GM18505 (cell line): ENCODE data around the gene PARPBP.
"Not testable (repeated sequence)": the region's sequence is repeated elsewhere in the genome, so short reads cannot be mapped to it uniquely, and the experiment has no call there.

Experiments
- ATAC-seq: cut with Tn5 transposase; IDR thresholded peaks from one replicate; pipeline ENCODE4 v1.9.1; 2021; ENCODE audit not compliant: unreplicated experiment
- POLR2A ChIP-seq: IDR thresholded peaks from 4 replicates; pipeline ENCODE4 v1.6.1; 2011; ENCODE audit warnings: borderline replicate concordance; ENCODE audit not compliant: insufficient read depth, insufficient read length; ENCODE audit errors: extremely low read depth

PARPBP gene

DNA sequence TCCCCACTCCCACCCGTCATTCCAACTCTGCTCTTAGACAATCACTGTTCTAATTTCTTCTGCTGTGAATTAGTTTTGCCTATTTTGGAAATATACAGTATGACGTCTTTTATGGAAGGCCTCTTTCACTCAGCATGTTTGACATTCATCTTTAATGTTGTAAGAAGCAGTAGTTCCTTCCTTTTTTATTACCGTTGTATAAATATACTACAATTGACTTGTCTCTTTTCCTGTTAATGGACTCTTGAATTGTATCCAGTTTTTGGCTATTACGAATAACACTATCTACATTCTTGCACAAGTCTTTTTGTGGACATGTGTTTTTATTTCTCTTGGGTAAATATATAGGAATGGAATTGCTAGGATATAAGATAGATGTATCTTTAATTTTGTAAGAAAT, 82.6 kb downstream of the PARPBP start:
- TF ChIP-seq POLR2A, result no peak
- no peak for ATAC-seq

- no peak for ATAC-seq
- no peak for TF ChIP-seq POLR2A
Observed at GRCh38 chr12:102204025-102204424, 84.0 kb downstream of the PARPBP start.

DNA sequence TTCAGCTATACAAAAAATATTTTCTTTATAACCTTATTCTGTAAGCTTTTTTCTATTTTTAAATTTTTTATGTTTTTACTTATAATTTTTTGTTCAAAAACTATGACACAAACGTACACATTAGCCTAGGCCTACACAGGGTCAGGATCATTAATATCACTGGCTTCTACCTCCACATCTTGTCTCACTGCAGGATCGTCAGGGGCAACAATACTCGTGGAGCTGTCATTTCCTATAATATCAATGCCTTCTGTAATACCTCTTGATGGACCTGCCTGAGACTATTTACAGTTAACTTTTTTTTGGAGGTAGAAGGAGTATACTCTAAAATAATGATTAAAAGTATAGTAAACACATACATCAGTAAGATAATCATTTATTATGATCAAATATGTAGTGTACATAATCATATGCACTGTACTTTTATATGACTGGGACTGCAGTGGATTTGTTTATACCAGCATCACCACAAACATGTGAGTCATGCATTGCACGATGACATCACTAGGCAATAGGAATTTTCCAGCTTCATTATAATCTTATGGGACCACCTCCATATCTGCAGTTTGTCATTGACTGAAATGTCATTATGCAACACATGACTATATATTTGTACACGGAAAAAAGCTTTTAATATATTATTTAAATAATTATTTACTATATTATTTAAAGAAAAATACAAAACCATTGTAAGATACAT, 96.2 kb downstream of the PARPBP start:
- ATAC-seq, result no peak
- TF ChIP-seq POLR2A, result no peak

DNA sequence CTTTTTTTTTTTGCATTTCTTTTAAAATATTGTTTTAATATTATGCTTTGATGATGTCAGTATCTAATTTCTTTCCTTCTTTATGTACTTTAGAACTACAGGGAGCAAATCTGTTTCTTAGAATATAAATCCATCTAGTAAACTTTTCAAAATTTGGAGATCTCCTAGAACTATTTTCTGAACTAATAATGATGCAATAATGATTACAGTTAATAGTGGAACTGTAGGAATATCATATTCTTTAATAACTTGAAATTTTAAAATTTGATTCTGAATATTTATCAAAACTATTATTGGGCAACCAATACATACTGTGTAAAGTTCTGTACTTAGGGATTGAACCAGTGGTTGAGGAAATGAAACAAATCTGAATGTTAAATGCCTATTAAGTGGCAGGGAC, 100.8 kb downstream of the PARPBP start:
- ATAC-seq, result no peak
- TF ChIP-seq POLR2A, result no peak

GRCh38 chr12:102227954-102228353, 108.0 kb downstream of the PARPBP start:
- no peak for ATAC-seq
- TF ChIP-seq POLR2A, result no peak

GRCh38 chr12:102232036-102232435, 112.1 kb downstream of the PARPBP start:
- TF ChIP-seq POLR2A, result no peak
- ATAC-seq, result no peak

- no peak for TF ChIP-seq POLR2A
- ATAC-seq, result no peak
Observed at GRCh38 chr12:102232446-102232845, 112.5 kb downstream of the PARPBP start.

DNA sequence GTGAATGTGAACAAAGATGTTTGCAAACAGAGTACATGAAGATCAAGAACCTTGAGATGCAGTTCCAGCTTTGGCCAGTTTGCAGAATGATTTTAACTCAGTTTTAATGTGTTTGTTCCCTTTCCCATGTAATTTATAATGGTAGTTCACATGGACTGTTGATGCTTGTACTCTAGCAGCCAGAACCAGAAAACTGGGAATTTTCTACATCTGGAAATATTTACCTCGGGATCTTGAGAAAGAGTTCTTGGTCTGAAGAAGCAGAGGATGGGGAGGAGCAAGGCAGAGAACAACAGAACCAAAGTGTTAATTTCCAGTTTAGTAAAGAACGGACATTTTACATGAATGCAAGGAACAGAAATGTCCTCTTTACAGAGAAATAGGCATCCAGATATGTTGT, 114.6 kb downstream of the PARPBP start:
- no peak for TF ChIP-seq POLR2A
- ATAC-seq, result no peak

DNA sequence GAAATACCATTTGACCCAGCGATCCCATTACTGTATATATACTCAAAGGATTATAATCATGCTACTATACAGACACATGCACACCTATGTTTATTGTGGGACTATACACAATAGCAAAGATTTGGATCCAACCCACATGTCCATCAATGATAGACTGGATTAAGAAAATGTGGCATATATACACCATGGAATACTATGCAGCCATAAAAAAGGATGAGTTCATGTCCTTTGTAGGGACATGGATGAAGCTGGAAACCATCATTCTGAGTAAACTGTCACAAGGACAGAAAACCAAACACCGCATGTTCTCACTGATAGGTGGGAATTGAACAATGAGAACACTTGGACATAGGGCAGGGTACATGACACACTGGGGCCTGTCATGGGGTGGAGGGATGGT, 120.9 kb downstream of the PARPBP start:
- ATAC-seq, result not testable (repeated sequence)
